HG03469 (cell line): ENCODE data around the gene OGDHL.
"Not testable (repeated sequence)": the region's sequence is repeated elsewhere in the genome, so short reads cannot be mapped to it uniquely, and the experiment has no call there.

Experiments used
- ATAC-seq: cut with Tn5 transposase; IDR thresholded peaks from one replicate; pipeline ENCODE4 v1.9.1; 2021; ENCODE audit warnings: mild to moderate bottlenecking, moderate library complexity, moderate number of reproducible peaks; ENCODE audit not compliant: unreplicated experiment

Gene OGDHL

GRCh38 chr10:49741108-49741995 lies 20.8 kb downstream of the OGDHL start:
- ATAC-seq: no peak

GRCh38 chr10:49740346-49741107 lies 21.6 kb downstream of the OGDHL start:
- ATAC-seq: no peak

- no peak for ATAC-seq
Measured at GRCh38 chr10:49739426-49739825, 22.7 kb downstream of the OGDHL start.

GRCh38 chr10:49738616-49739360 lies 23.3 kb downstream of the OGDHL start:
- ATAC-seq: no peak

GRCh38 chr10:49737474-49738201 lies 24.5 kb downstream of the OGDHL start:
- no peak for ATAC-seq

GRCh38 chr10:49736564-49737113 lies 25.5 kb downstream of the OGDHL start:
- ATAC-seq: no peak

GRCh38 chr10:49735848-49736563 lies 26.1 kb downstream of the OGDHL start:
- ATAC-seq: no peak

- no peak for ATAC-seq
Measured at GRCh38 chr10:49735161-49735560, 27.0 kb downstream of the OGDHL start.

GRCh38 chr10:49734676-49735075 lies 27.4 kb downstream of the OGDHL start:
- no peak for ATAC-seq

- no peak for ATAC-seq
Measured at GRCh38 chr10:49733866-49734265, 28.3 kb downstream of the OGDHL start.

GRCh38 chr10:49726593-49726992 lies 35.5 kb downstream of the OGDHL start:
- no peak for ATAC-seq

- ATAC-seq: not testable (repeated sequence)
Measured at GRCh38 chr10:49715157-49715556, 47.0 kb downstream of the OGDHL start.

GRCh38 chr10:49713266-49713665 lies 48.9 kb downstream of the OGDHL start:
- ATAC-seq: no peak

- ATAC-seq: no peak
Measured at GRCh38 chr10:49711481-49711880, 50.6 kb downstream of the OGDHL start.

GRCh38 chr10:49710966-49711365 lies 51.2 kb downstream of the OGDHL start:
- ATAC-seq: no peak

GRCh38 chr10:49709934-49710333 lies 52.2 kb downstream of the OGDHL start:
- no peak for ATAC-seq

- no peak for ATAC-seq
Measured at GRCh38 chr10:49707585-49707984, 54.5 kb downstream of the OGDHL start.

- no peak for ATAC-seq
Measured at GRCh38 chr10:49700997-49701396, 61.1 kb downstream of the OGDHL start.

GRCh38 chr10:49700211-49700610 lies 61.9 kb downstream of the OGDHL start:
- no peak for ATAC-seq

GRCh38 chr10:49698679-49699078 lies 63.4 kb downstream of the OGDHL start:
- ATAC-seq: no peak
